Measurements from ENCODE around the gene CHD5. TPM values are rescaled to one million over a fixed set of nuclear protein-coding genes. Genes with fewer than 3 reads are reported as not detected.

Gene CHD5
- total RNA-seq, 1 experiment from 2014 or later: 0.39 TPM

GRCh38 chr1:6094246-6094645 lies 85.9 kb downstream of the CHD5 start:
- TF ChIP-seq CTCF (IDR thresholded peaks at IDR 0.05; ENCODE audit: insufficient read depth in 1 of 2, low read depth in 1 of 2, low read length in 1 of 2, severe bottlenecking in 1 of 2, unreplicated experiment in 1 of 2): no peak
- Mint-ChIP-seq H3K4me1 (ENCODE audit: low read depth, unreplicated experiment) (no peaks in the 10 kb centered on the region), H3K4me3 (ENCODE audit: unreplicated experiment) (no peak overlapping the region), H3K27ac (ENCODE audit: unreplicated experiment) (no peak overlapping the region), H3K36me3 (ENCODE audit: insufficient read depth, unreplicated experiment) (no peaks in the 10 kb centered on the region), H3K9me3 (ENCODE audit: unreplicated experiment) (no peaks in the 10 kb centered on the region), H3K27me3 (ENCODE audit: insufficient read depth, unreplicated experiment) (no peaks in the 10 kb centered on the region)
- ChIA-PET POLR2A (no interaction called here), CTCF (no interaction called here)
- intact Hi-C loops (cut with micrococcal nuclease; ENCODE audit: unreplicated experiment): no loop called here
- H3K9me3 ChIP-seq: no peaks in the 10 kb centered on the region
- no peak for DNase-seq
- H3K36me3 ChIP-seq (ENCODE audit: control insufficient read depth, insufficient read depth, low read length): no peaks in the 10 kb centered on the region
- no peak overlapping the region for H3K4me3 ChIP-seq (ENCODE audit: low read depth, low read length)
- BruUV-seq (replicated peaks): no TSS peak
- H3K4me1 ChIP-seq: no peaks in the 10 kb centered on the region
- H3K27me3 ChIP-seq (replicated peaks; ENCODE audit: control insufficient read depth, insufficient read depth, low read length): no peaks in the 10 kb centered on the region

GRCh38 chr1:6093611-6094010 lies 86.5 kb downstream of the CHD5 start:
- Mint-ChIP-seq H3K4me1 (ENCODE audit: low read depth, unreplicated experiment) (no peaks in the 10 kb centered on the region), H3K27me3 (ENCODE audit: insufficient read depth, unreplicated experiment) (no peaks in the 10 kb centered on the region), H3K36me3 (ENCODE audit: insufficient read depth, unreplicated experiment) (no peaks in the 10 kb centered on the region), H3K27ac (ENCODE audit: unreplicated experiment) (no peak overlapping the region), H3K9me3 (ENCODE audit: unreplicated experiment) (no peaks in the 10 kb centered on the region), H3K4me3 (ENCODE audit: unreplicated experiment) (no peak overlapping the region)
- intact Hi-C loops (cut with micrococcal nuclease; ENCODE audit: unreplicated experiment): no loop called here
- BruUV-seq (replicated peaks): no TSS peak
- Histone ChIP-seq H3K4me1 (no peaks in the 10 kb centered on the region), H3K36me3 (ENCODE audit: control insufficient read depth, insufficient read depth, low read length) (no peaks in the 10 kb centered on the region), H3K27me3 (replicated peaks; ENCODE audit: control insufficient read depth, insufficient read depth, low read length) (no peaks in the 10 kb centered on the region), H3K4me3 (ENCODE audit: low read depth, low read length) (no peak overlapping the region), H3K9me3 (no peaks in the 10 kb centered on the region)
- DNase-seq: no peak
- no peak for TF ChIP-seq CTCF (IDR thresholded peaks at IDR 0.05; ENCODE audit: insufficient read depth in 1 of 2, low read depth in 1 of 2, low read length in 1 of 2, severe bottlenecking in 1 of 2, unreplicated experiment in 1 of 2)
- POLR2A ChIA-PET: no interaction called here
- CTCF ChIA-PET: no interaction called here

- BruUV-seq (replicated peaks): no TSS peak
- no peaks in the 10 kb centered on the region for H3K27me3 ChIP-seq (replicated peaks; ENCODE audit: control insufficient read depth, insufficient read depth, low read length)
- H3K36me3 ChIP-seq (ENCODE audit: control insufficient read depth, insufficient read depth, low read length): no peaks in the 10 kb centered on the region
- Mint-ChIP-seq H3K36me3 (ENCODE audit: insufficient read depth, unreplicated experiment) (no peaks in the 10 kb centered on the region), H3K4me3 (ENCODE audit: unreplicated experiment) (no peak overlapping the region), H3K9me3 (ENCODE audit: unreplicated experiment) (no peaks in the 10 kb centered on the region), H3K27me3 (ENCODE audit: insufficient read depth, unreplicated experiment) (no peaks in the 10 kb centered on the region), H3K27ac (ENCODE audit: unreplicated experiment) (no peak overlapping the region), H3K4me1 (ENCODE audit: low read depth, unreplicated experiment) (no peaks in the 10 kb centered on the region)
- H3K9me3 ChIP-seq: no peaks in the 10 kb centered on the region
- TF ChIP-seq CTCF (IDR thresholded peaks at IDR 0.05; ENCODE audit: insufficient read depth in 1 of 2, low read depth in 1 of 2, low read length in 1 of 2, severe bottlenecking in 1 of 2, unreplicated experiment in 1 of 2): no peak
- ChIA-PET POLR2A (no interaction called here), CTCF (no interaction called here)
- no peaks in the 10 kb centered on the region for H3K4me1 ChIP-seq
- DNase-seq: no peak
- no peak overlapping the region for H3K4me3 ChIP-seq (ENCODE audit: low read depth, low read length)
- intact Hi-C loops (cut with micrococcal nuclease; ENCODE audit: unreplicated experiment): no loop called here
Observed at GRCh38 chr1:6093071-6093470, 87.0 kb downstream of the CHD5 start.
